RPMI8226 (cell line): Measurements from ENCODE around the gene CXCL1.
"Not testable (repeated sequence)": the region's sequence is repeated elsewhere in the genome, so short reads cannot be mapped to it uniquely, and the experiment has no call there.

Experiments used
- DNase-seq: peaks from one replicate; pipeline ENCODE4 v3.0.0-alpha.2; 2015

The CXCL1 gene

GRCh38 chr4:73885574-73886267, 16.5 kb downstream of the CXCL1 start:
- no peak for DNase-seq

GRCh38 chr4:73891326-73891725, 22.1 kb downstream of the CXCL1 start:
- no peak for DNase-seq

DNA sequence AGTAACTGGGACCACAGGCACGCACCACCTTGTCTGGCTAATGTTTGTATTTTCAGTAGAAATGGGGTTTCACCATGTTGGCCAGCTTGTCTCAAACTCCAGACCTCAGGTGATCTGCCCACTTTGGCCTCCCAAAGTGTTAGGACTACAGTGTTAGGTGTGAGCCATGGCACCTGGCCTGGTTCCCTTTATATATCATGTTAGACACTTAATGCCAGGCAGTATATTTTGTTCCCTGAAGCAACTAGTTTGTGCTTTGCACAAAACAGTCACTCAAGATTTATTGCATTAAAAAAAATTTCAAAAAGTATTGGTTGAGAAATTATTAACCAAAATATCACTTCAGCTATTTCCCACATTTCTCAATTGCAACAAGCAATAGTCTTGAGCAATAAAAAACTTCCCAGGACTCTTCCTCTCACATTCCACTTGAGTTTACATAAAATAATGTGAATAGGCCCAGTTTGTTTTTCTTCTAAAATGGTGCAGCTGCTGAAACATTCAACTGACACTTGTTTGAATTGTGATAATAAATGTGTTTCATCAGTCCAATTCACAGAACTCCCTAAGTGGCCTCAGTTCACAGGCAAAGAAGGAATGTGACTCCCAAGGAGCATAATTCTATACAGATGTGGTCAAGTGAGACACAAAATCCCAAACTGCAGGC, 22.7 kb downstream of the CXCL1 start:
- no peak for DNase-seq

- no peak for DNase-seq
These were observed 23.8 kb downstream of the CXCL1 start for GRCh38 chr4:73892966-73893365.

DNA sequence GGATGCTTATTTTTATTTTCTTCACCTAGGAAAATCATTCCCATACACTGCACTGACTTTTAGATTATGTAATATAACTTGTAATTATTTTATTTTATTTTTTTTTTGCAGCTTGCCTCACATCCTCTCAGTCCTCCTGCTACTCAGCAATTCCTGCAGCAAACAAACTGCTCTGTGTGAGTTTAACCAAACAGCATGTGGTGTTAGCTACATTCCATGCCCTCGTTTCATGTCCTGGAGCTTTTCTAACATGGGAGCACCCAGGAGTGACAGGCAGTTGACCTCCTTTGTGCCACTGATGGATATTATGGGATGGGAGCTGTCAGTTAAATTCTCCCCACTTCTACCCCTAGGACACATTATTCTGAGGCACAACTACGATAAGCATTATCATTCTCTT, 24.8 kb downstream of the CXCL1 start:
- DNase-seq: no peak

- no peak for DNase-seq
These were observed 26.3 kb downstream of the CXCL1 start for GRCh38 chr4:73895201-73896175.

GRCh38 chr4:73896416-73896815, 27.2 kb downstream of the CXCL1 start:
- DNase-seq: no peak

DNA sequence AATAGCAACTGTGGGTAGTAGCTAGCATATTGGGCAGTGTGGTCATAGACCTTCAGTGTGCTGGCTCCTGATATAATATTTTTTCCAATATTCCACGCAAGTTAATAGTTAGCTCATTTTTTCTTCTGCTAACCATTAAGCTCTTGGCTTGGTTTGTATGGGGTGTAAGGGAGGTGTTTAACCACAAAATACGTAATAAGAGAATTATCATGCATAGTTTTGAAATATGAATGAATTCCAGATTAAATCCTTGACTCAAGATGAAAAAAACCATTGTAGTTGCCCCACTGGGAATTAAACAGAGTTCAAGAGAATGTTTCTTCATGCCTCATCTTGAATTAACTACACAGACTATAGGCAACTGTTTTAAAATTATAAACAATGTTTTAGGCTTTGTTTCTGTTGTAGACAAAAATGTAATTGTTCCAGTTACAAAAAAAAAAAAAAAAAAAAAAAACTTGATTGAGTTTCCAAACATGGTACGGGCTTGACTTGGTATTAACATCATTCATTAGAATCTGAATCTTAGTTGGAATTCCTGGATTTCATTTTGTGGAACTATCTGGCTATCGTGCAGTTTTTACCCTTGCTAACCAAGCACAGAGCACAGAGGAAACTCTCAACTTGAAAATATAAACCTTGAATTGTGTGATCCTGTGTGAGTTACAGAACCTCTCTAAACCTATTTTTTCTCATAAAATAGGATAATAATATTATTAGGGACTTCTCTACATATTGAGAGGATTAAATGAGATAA, 28.4 kb downstream of the CXCL1 start:
- no peak for DNase-seq

DNA sequence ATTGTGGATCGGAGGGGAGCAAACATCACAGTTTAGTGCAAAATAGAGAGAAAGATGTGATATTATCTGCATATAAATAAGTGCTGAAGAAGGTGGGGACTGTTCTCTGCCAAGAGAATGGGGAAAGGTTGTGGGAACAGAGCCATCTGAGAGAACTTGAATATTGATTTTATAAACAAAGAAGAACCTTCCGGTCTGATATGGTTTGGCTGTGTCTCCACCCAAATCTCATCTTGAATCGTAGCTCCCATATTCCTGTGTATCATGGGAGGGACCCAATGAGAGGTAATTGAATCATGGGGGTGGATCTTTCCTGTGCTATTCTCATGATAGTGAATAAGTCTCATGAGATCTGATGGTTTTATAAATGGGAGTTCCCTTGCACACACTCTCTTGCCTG, 30.1 kb downstream of the CXCL1 start:
- DNase-seq: not testable (repeated sequence)

- DNase-seq: no peak
These were observed 31.8 kb downstream of the CXCL1 start for GRCh38 chr4:73901031-73901430.

DNA sequence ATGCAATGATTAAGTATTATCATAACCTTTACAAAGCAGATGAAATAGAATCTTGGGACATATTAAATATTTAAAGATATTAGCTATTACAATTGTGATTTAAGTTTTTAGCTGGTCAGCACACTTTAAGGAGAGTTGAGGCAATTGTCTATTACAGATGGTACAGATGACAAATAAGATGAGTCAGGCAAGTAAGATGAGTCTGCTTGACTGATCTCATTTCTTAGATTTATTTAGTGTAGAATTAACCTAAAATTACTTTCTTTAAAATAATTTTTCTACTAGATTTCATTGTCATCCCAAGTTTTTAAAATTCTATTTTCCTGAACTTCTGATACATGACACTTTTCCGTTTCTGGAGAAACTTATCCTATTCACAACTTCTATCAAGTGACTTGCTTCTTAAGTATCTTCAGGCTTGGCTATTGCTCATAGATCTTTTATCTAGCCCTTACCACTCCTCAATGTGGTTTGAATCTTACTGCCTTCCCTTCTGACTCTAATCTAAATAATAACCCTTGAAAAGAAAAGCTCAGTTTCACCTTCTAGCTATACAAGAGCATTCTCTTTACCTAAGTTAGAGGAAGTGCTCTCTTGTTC, 32.9 kb downstream of the CXCL1 start:
- DNase-seq: no peak

DNA sequence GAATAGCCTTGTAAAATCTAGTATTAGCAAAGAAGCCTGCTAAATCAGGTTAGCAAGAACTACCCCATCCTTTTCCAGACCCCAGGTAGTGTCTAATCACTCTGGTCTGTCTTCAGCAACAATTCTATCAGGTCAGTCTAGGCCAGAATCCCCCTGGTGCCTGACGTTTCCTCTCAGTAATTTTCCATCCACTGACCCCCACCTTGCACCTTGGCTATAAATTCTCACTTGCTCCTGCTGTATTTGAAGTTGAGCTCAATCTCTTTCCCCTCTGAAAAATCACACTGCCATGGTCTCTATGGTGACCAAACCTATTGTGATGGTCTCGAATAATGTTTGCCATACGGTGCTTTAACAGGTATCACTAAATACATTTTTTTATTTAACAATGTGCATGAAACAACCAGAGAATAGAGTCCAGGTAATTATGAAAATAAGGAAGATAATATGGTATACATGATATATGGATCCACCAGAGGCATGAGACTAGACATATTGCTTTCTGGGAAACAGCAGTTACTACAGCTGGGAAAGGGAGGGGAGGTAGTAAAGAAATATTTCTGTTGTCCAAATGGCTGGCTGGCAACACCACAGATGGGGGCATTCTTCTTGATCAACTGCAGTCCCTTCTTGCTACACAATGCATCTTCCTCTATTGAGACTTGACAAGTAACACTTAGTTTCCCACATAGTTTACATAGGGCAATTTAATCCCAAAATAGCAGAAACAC, 33.8 kb downstream of the CXCL1 start:
- no peak for DNase-seq

GRCh38 chr4:73904491-73904890, 35.3 kb downstream of the CXCL1 start:
- DNase-seq: no peak

DNA sequence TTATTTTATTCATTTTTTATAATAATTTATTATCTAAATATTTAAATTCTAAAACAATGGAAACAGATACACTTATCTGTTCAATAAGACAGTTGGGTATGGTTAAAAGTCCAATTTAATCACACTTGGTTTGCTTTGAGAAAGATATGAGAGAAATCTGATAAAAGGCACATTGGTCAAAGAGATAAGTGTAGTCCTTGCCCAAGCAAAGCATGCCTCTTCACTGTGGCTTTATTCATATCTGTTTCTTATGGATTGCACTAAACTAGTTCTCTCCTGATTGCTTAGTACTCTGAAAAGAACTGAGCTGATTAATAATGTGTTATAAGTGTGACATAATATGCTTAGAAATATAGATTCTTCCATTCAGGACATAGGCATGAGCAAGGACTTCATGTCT, 39.8 kb downstream of the CXCL1 start:
- no peak for DNase-seq

DNA sequence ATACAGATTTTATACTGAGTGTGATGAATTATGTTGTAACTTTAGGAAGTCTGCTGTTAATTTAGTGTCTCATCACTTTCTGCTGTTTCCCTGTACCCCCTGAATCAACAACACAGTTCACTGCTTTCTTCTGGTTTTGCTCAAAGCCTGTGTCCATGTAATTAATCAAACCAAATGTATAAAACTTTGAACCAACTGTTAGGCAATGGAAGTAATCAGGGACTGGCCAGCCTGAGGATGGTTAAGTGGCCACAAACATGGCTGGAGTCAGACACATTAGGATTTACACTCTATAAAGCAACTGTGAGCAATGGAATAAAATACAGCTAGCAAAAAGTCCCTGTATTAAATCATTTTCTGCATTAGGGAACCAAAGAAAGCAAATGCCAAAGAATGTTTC, 42.6 kb downstream of the CXCL1 start:
- DNase-seq: no peak

GRCh38 chr4:73912191-73912590, 43.0 kb downstream of the CXCL1 start:
- DNase-seq: no peak

- no peak for DNase-seq
These were observed 44.9 kb downstream of the CXCL1 start for GRCh38 chr4:73914071-73914470.

DNA sequence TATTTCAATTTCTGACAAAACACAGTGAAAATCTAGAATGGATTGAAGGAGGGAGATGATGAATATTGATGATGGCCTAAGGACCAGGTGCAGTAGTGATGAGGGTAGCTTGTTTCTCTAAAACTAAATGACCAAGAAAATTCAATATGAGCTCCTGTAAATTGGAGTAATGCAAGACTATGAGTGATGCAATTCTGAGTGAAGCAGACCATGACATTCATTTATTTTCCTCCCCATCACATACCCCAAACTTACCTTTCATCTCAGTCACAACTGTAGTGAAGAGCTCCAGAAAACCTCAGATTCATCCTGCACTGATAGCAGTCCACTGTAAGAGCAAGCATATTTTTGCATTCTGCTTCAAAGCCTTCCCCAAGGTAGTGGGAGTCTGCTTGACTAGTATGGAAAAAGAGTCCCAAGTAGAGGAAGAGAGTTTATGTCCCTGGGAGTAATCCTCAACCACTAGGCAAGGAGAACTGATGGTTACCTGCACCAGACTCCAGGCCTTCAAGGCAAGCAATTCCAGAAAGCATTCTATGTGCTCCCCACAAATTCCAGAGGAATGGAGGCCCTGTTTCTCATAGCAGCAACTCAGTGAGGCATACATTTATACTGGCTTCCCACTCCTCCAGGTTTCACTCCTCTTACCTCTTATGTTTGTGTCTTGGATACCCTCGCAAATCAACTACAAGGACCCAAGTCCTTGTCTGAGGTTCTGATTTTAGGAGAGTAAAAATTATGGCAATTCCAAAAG, 47.2 kb downstream of the CXCL1 start:
- DNase-seq: no peak

GRCh38 chr4:73917081-73917501, 47.9 kb downstream of the CXCL1 start:
- no peak for DNase-seq

DNA sequence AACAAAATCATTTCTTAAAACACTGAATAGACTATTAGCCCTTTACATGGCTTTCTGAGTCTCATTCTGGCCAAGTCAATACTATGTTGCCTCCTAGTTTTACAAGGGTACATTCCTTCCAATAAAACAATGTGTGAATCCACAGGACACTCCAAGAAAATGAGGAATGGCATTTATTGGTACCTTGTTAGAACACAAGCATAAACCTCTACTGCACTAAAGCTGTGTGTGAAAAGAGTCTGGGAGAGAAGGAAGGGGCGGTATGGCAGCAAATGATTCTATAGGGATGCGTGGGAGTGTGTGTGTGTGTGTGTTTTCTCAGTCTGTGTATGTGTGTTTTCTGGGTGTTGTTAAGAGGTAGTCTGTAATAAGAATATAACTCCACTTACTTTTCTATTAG, 48.9 kb downstream of the CXCL1 start:
- DNase-seq: no peak

- DNase-seq: no peak
These were observed 50.5 kb downstream of the CXCL1 start for GRCh38 chr4:73919691-73920090.
